AG04450 (cell line): ENCODE measurements around the gene TLE4. TPM values are rescaled to one million over a fixed set of nuclear protein-coding genes. Genes with fewer than 3 reads are reported as not detected.
A peak's percentile ranks its signal among the peaks of the same experiment; 100 is the strongest.
"Not testable (repeated sequence)": the region's sequence is repeated elsewhere in the genome, so short reads cannot be mapped to it uniquely, and the experiment has no call there.

Experiments
- CTCF ChIA-PET: fragments of 300-600, 350-600 bp; formaldehyde crosslinking; extraction: SDS; loops from one replicate; lab custom pipeline; 2022; ENCODE audit warnings: antibody characterized with exemption, inconsistent platforms; lab: Charles Lee
- POLR2A ChIA-PET: fragments of 350-600 bp; formaldehyde crosslinking; extraction: SDS; loops from one replicate; lab custom pipeline; 2021; ENCODE audit warnings: antibody characterized with exemption, inconsistent platforms; lab: Yijun Ruan, JAX
- DNase-seq: peaks from one replicate; pipeline ENCODE4 v3.0.0-alpha.2; 2011; ENCODE audit warnings: low read depth, low spot score
- H3K27ac ChIP-seq: one replicate; pipeline ENCODE4 v1.5.1; 2012; ENCODE audit warnings: low read depth, low read length, control low read depth
- H3K27me3 ChIP-seq: one replicate; pipeline ENCODE4 v1.6.0; 2012; ENCODE audit warnings: low read length; ENCODE audit not compliant: control insufficient read depth, insufficient read depth
- H3K4me3 ChIP-seq: 2 replicates; pipeline ENCODE4 v1.5.1; 2011; ENCODE audit warnings: mild to moderate bottlenecking, low read depth, low read length, control low read depth
- H3K9me3 ChIP-seq: 2 replicates; pipeline ENCODE4 v1.5.1; 2012; ENCODE audit warnings: low read length; ENCODE audit not compliant: control insufficient read depth, insufficient read depth
- polyA plus RNA-seq: library from polyadenylated mRNA; depleted of rRNA; stranded (reverse); fragments of >200 nt; gene quantifications from 2 replicates; pipeline ENCODE4 v1.2.3, GENCODE V29; 2011
- TF ChIP-seq, protein P1 (sequence below): IDR thresholded peaks from 2 replicates; pipeline ENCODE4 v1.5.1; 2011; ENCODE audit warnings: low read depth, low read length, control low read depth, inconsistent platforms

Gene TLE4
- polyA plus RNA-seq, 1 experiment: 53.4 TPM

DNA sequence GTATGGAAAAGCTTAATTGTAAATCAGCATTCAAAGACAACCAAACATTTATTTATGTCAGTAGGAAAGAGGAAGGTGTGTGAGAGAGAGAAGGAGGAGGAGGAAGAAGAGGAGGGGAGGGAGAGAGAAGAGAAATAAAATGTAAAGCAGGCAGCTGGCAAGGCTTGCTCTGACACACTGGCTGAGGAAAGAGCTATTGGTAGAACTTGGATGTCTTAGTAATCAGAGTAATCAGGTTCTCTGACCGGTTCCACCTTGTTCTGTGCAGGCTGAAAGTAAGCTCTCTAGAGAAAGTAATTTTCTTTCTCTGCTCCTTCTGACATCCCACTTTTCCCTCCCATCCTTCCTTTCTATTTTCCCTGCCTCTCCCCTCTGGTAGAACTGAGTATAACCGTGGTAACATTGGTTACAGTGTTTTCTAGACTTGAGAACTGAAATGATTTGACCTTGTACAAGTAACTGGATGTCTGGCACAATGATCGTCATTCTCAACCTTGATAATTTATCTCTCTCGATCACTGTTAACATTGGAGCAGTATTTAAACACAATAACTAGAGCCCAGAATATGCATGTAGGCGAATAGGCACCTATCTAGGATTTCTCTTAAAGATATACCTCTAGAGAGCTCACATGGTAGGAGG lies 33.3 kb downstream of the TLE4 start:
- Histone ChIP-seq H3K27ac (no peak overlapping the region), H3K9me3 (no peaks in the 10 kb centered on the region), H3K4me3 (no peak overlapping the region), H3K27me3 (no peaks in the 10 kb centered on the region)
- TF ChIP-seq, protein P1, sequence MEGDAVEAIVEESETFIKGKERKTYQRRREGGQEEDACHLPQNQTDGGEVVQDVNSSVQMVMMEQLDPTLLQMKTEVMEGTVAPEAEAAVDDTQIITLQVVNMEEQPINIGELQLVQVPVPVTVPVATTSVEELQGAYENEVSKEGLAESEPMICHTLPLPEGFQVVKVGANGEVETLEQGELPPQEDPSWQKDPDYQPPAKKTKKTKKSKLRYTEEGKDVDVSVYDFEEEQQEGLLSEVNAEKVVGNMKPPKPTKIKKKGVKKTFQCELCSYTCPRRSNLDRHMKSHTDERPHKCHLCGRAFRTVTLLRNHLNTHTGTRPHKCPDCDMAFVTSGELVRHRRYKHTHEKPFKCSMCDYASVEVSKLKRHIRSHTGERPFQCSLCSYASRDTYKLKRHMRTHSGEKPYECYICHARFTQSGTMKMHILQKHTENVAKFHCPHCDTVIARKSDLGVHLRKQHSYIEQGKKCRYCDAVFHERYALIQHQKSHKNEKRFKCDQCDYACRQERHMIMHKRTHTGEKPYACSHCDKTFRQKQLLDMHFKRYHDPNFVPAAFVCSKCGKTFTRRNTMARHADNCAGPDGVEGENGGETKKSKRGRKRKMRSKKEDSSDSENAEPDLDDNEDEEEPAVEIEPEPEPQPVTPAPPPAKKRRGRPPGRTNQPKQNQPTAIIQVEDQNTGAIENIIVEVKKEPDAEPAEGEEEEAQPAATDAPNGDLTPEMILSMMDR: no peak
- ChIA-PET CTCF (interaction anchor here (0.9 to 1.1 kb wide), 2 partner anchors 191 to 475 kb away, joined by 3 to 8 read pairs; no protein-coding TSS in a partner anchor), POLR2A (no interaction called here)
- no peak for DNase-seq

DNA sequence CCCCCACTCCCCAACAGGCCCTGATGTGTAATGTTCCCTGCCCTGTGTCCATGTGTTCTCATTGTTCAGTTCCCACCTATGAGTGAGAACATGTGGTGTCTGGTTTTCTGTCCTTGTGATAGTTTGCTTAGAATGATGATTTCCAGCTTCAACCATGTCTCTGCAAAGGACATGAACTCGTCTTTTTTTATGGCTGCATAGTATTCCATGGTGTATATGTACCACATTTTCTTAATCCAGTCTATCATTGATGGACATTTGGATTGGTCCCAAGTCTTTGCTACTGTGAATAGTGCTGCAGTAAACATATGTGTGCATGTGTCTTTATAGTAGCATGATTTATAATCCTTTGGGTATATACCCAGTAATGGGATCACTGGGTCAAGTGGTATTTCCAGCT lies 34.8 kb downstream of the TLE4 start:
- H3K9me3 ChIP-seq, DNase-seq, H3K4me3 ChIP-seq, H3K27me3 ChIP-seq, H3K27ac ChIP-seq: not testable (repeated sequence)
- ChIA-PET POLR2A (interaction anchor here (1.2 kb wide), 1 partner anchor 8 kb away, joined by 3 read pairs; no protein-coding TSS in a partner anchor), CTCF (interaction anchor here (0.6 kb wide), 1 partner anchor 1166 kb away, joined by 4 read pairs; no protein-coding TSS in a partner anchor)

DNA sequence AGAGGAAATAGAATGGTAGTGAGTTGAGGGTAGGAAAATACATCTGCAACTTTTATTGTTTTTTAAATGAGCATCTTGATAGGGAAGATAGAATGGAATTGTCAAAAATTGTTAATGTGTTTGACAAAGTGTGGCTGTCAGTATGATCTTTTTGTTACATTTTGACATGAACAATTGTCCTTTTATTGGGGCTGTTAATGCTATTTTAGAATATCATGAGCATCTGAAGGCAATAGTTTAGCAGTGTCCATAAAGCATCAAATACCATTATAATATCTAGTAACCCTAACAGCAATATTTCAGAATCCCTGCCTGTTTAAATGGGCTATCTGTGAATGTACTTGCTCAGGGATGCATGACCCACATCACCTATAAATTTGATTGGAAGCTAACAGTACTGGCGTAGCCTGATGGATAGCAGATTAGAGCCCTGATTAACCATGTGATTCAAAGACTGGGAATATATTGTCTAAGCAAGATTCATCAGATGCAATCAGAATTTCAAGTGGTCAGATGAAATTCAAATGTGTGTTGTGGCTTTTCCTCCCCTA lies 37.8 kb downstream of the TLE4 start:
- Histone ChIP-seq H3K27me3 (no peaks in the 10 kb centered on the region), H3K4me3 (no peak overlapping the region), H3K27ac (no peak overlapping the region), H3K9me3 (no peaks in the 10 kb centered on the region)
- TF ChIP-seq, protein P1: no peak
- no peak for DNase-seq
- CTCF ChIA-PET: no interaction called here
- POLR2A ChIA-PET: interaction anchor here (2.1 kb wide), 1 partner anchor 76 kb away, joined by 8 read pairs; no protein-coding TSS in a partner anchor

DNA sequence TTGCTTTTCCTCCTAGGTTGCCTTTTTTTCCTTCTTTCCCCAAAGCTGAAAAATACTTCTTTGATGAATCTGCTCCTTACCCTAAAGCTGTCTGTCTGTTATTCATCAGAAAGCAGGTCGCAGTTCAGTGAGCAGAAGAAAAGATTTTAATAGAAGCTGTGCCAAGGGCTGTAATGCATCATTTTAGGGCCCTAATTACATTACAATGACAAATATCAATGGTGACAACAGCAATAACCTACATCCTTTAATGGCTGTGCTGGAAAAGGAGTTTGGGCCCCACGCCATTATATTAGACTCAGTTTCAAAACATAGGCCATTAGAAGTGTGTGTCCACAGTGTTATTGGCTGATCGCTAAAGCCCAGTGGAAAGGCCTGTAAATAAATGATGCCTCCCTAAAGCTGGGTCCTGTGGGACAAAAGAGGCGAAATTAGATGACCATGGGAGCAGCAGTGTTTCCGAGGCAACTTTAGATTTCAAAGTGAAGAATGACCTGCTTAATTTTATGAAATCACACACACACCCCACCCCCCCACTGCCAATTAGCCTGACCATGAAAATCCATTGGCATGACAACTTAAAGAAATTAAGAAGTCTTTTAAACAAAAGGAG lies 38.4 kb downstream of the TLE4 start:
- ChIA-PET CTCF (no interaction called here), POLR2A (interaction anchor here (1.4 to 2.1 kb wide), 2 partner anchors 38 to 75 kb away, joined by 8 to 21 read pairs; partner anchors contain the start of gene TLE4)
- no peak for DNase-seq
- Histone ChIP-seq H3K27ac (peak overlapping the region; percentile 66), H3K4me3 (no peak overlapping the region), H3K9me3 (no peaks in the 10 kb centered on the region), H3K27me3 (no peaks in the 10 kb centered on the region)
- TF ChIP-seq, protein P1: no peak

DNA sequence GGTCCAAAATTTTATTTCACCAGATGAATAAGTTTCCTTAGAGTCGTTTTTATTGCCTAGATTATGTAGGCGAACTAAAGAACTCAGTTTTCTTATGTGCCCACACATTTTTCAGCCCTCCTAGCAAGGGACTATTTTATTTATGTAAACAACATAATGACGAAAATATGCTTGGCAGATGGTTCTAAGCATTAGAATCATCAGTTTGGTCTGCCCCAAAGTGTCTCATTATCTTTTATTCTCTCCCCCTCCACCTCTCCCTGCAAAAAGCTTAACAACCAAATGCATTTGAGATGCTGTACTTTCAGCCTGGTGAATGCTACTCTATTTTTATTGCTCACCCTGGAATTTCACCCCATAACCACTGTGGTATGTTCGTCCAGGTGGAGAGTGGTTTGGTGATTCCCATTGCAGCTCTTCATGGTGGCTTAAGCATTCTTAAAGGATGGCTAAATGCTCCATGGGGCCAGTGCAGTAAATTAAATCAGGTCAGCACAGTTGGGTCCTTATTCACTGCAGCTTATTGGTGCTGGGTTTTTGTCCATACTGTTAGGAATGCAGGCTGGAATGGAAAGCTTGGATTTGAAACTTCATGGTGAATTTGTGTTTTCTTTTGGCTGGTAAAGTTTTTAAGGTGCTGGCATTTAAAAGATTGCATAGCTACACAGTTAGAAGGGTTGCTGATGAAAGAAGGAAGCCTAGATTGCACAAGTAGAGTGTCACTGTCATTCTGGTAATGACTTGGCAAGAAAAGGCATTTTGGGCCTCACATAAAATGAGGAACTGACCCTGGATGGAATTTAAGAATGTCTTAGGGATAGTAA lies 39.2 kb downstream of the TLE4 start:
- no peaks in the 10 kb centered on the region for H3K9me3 ChIP-seq
- POLR2A ChIA-PET: interaction anchor here (0.7 to 2.1 kb wide), 3 partner anchors 15 to 74 kb away, joined by 4 to 21 read pairs (median 8); partner anchors contain the start of gene TLE4
- peak; percentile 88 for DNase-seq
- no peak overlapping the region for H3K4me3 ChIP-seq
- TF ChIP-seq, protein P1: no peak
- CTCF ChIA-PET: no interaction called here
- no peaks in the 10 kb centered on the region for H3K27me3 ChIP-seq
- peak overlapping the region; percentile 77 for H3K27ac ChIP-seq
